GM18526 (cell line): ENCODE measurements around the gene AOPEP.

ENCODE experiments used
- POLR2A ChIP-seq: IDR thresholded peaks from 3 replicates; pipeline ENCODE4 v1.6.1; 2011; ENCODE audit not compliant: insufficient read length; ENCODE audit errors: extremely low read depth

Gene AOPEP

GRCh38 chr9:94997727-94998126 is 271.2 kb downstream of the AOPEP start:
- TF ChIP-seq POLR2A: no peak

- TF ChIP-seq POLR2A: no peak
These were observed 273.3 kb downstream of the AOPEP start for GRCh38 chr9:94999832-95000231.

- no peak for TF ChIP-seq POLR2A
These were observed 274.3 kb downstream of the AOPEP start for GRCh38 chr9:95000821-95001220.

- TF ChIP-seq POLR2A: no peak
These were observed 275.2 kb downstream of the AOPEP start for GRCh38 chr9:95001720-95002119.

- TF ChIP-seq POLR2A: no peak
These were observed 277.4 kb downstream of the AOPEP start for GRCh38 chr9:95003689-95004410.

- no peak for TF ChIP-seq POLR2A
These were observed 278.1 kb downstream of the AOPEP start for GRCh38 chr9:95004411-95005277.

- TF ChIP-seq POLR2A: no peak
These were observed 279.0 kb downstream of the AOPEP start for GRCh38 chr9:95005278-95006143.

GRCh38 chr9:95007226-95007869 is 280.8 kb downstream of the AOPEP start:
- no peak for TF ChIP-seq POLR2A

- no peak for TF ChIP-seq POLR2A
These were observed 281.8 kb downstream of the AOPEP start for GRCh38 chr9:95008151-95008771.

- no peak for TF ChIP-seq POLR2A
These were observed 283.0 kb downstream of the AOPEP start for GRCh38 chr9:95009459-95009858.

- no peak for TF ChIP-seq POLR2A
These were observed 283.9 kb downstream of the AOPEP start for GRCh38 chr9:95010431-95010838.

GRCh38 chr9:95012035-95012708 is 285.7 kb downstream of the AOPEP start:
- no peak for TF ChIP-seq POLR2A

GRCh38 chr9:95012902-95013301 is 286.4 kb downstream of the AOPEP start:
- no peak for TF ChIP-seq POLR2A

GRCh38 chr9:95014917-95015316 is 288.4 kb downstream of the AOPEP start:
- no peak for TF ChIP-seq POLR2A
